ENCODE measurements around the gene AFTPH. TPM values are rescaled to one million over a fixed set of nuclear protein-coding genes. Genes with fewer than 3 reads are reported as not detected.

AFTPH gene
- total RNA-seq, 1 experiment from 2014 or later, result 14.9 TPM

GRCh38 chr2:64594226-64594989 lies 70.3 kb downstream of the AFTPH start:
- Mint-ChIP-seq H3K4me3 (no peak overlapping the region), H3K4me1 (no peaks in the 10 kb centered on the region), H3K27me3 (ENCODE audit: low read depth) (no peaks in the 10 kb centered on the region), H3K36me3 (peaks cover 10% of the 10 kb centered on the region; the same call in 1 of the 2 replicates), H3K27ac (no peak overlapping the region), H3K9me3 (no peaks in the 10 kb centered on the region)
- ChIA-PET POLR2A (interaction anchor here (0.6 to 1.0 kb wide), 2 partner anchors 23 to 544 kb away, joined by 3 to 4 read pairs; no protein-coding TSS in a partner anchor), CTCF (interaction anchor here (0.6 to 3.4 kb wide), 13 partner anchors 13 to 323 kb away, joined by 3 to 22 read pairs (median 4); no protein-coding TSS in a partner anchor)
- DNase-seq (ENCODE audit: low spot score), result no peak
- TF ChIP-seq ZNF219 (CRISPR knock-in tag; IDR thresholded peaks at IDR 0.05; ENCODE audit: borderline replicate concordance) (no peak), ESRRA (CRISPR knock-in tag; IDR thresholded peaks at IDR 0.05; ENCODE audit: borderline replicate concordance) (no peak), RELA (CRISPR knock-in tag; IDR thresholded peaks at IDR 0.05; ENCODE audit: borderline replicate concordance) (no peak), ATF3 (CRISPR knock-in tag; conservative IDR thresholded peaks at IDR 0.05) (no peak), AR (CRISPR knock-in tag; IDR thresholded peaks at IDR 0.05) (no peak), CREM (CRISPR knock-in tag; IDR thresholded peaks at IDR 0.05) (no peak), ZNF425 (CRISPR knock-in tag; conservative IDR thresholded peaks at IDR 0.05) (no peak), E2F1 (CRISPR knock-in tag; IDR thresholded peaks at IDR 0.05) (no peak), SP1 (CRISPR knock-in tag; conservative IDR thresholded peaks at IDR 0.05) (no peak)
- ATAC-seq, result no peak

GRCh38 chr2:64595397-64596176 lies 71.5 kb downstream of the AFTPH start:
- CTCF ChIA-PET, result interaction anchor here (0.6 to 3.4 kb wide), 15 partner anchors 9 to 327 kb away, joined by 3 to 22 read pairs (median 4); no protein-coding TSS in a partner anchor
- POLR2A ChIA-PET, result no interaction called here
- Mint-ChIP-seq H3K4me3 (no peak overlapping the region), H3K36me3 (peaks cover 7% of the 10 kb centered on the region; the same call in 1 of the 2 replicates), H3K9me3 (no peaks in the 10 kb centered on the region), H3K27me3 (ENCODE audit: low read depth) (no peaks in the 10 kb centered on the region), H3K4me1 (no peaks in the 10 kb centered on the region), H3K27ac (no peak overlapping the region)
- ATAC-seq (peak; percentile 74), DNase-seq (ENCODE audit: low spot score) (no peak)
- TF ChIP-seq CDX4 (CRISPR knock-in tag; IDR thresholded peaks at IDR 0.05; ENCODE audit: borderline replicate concordance) (no peak), ZNF281 (CRISPR knock-in tag; IDR thresholded peaks at IDR 0.05) (no peak), NFYB (CRISPR knock-in tag; conservative IDR thresholded peaks at IDR 0.05; ENCODE audit: low read depth) (no peak), ZNF423 (CRISPR knock-in tag; IDR thresholded peaks at IDR 0.05) (no peak), SP1 (CRISPR knock-in tag; conservative IDR thresholded peaks at IDR 0.05) (no peak), CREB1 (CRISPR knock-in tag; IDR thresholded peaks at IDR 0.05) (no peak), HMGA2 (CRISPR knock-in tag; IDR thresholded peaks at IDR 0.05) (no peak), NFE2L1 (CRISPR knock-in tag; IDR thresholded peaks at IDR 0.05) (no peak), USF2 (CRISPR knock-in tag; IDR thresholded peaks at IDR 0.05) (no peak), GABPB1 (CRISPR knock-in tag; IDR thresholded peaks at IDR 0.05) (no peak), FOXP4 (CRISPR knock-in tag; IDR thresholded peaks at IDR 0.05) (no peak)
